Caco-2 (cell line): ENCODE measurements around the gene OTOP2. TPM values are rescaled to one million over a fixed set of nuclear protein-coding genes. Genes with fewer than 3 reads are reported as not detected.

Experiments
- BruUV-seq: library from RNA; stranded (reverse); fragments of 400-500 nt; replicated peaks from 2 replicates; lab custom pipeline; 2021; lab: Mats Ljungman, UMichigan
- CTCF ChIA-PET: fragments of 300-600 bp; sonication (Branson Sonifier 250); formaldehyde crosslinking; loops from one replicate; lab custom pipeline; 2022; ENCODE audit warnings: antibody characterized with exemption; lab: Charles Lee
- POLR2A ChIA-PET: fragments of 300-600 bp; sonication (Branson Sonifier 250); formaldehyde crosslinking; loops from one replicate; lab custom pipeline; 2022; ENCODE audit warnings: antibody characterized with exemption; lab: Charles Lee
- DNase-seq, 2 experiments: peaks; one replicate each; pipeline versions ENCODE4 v3.0.0 to v3.0.0-alpha.2; 2020 to 2022
- H3K27me3 ChIP-seq: replicated peaks from 2 replicates; pipeline ENCODE4 v1.6.0; 2011; ENCODE audit warnings: low read length; ENCODE audit not compliant: control insufficient read depth, insufficient read depth
- H3K36me3 ChIP-seq: 2 replicates; pipeline ENCODE4 v1.5.1; 2011; ENCODE audit warnings: low read length; ENCODE audit not compliant: control insufficient read depth, insufficient read depth
- H3K4me1 ChIP-seq: fragments of 250-450 bp; sonication (Bioruptor Pico); 2 replicates; pipeline ENCODE4 v1.5.1; 2020; ENCODE audit warnings: mild to moderate bottlenecking
- H3K4me3 ChIP-seq: 2 replicates; pipeline ENCODE4 v1.5.1; 2011; ENCODE audit warnings: low read depth, mild to moderate bottlenecking, control low read depth, low read length
- H3K9me3 ChIP-seq: fragments of 250-450 bp; sonication (Bioruptor Pico); 2 replicates; pipeline ENCODE4 v1.5.1; 2020; ENCODE audit warnings: mild to moderate bottlenecking, moderate library complexity
- H3K27ac Mint-ChIP-seq: one replicate; pipeline ENCODE4 v1.8.0; 2022; ENCODE audit warnings: mixed read lengths; ENCODE audit not compliant: unreplicated experiment
- H3K27me3 Mint-ChIP-seq: one replicate; pipeline ENCODE4 v1.8.0; 2022; ENCODE audit warnings: mixed read lengths; ENCODE audit not compliant: insufficient read depth, unreplicated experiment
- H3K36me3 Mint-ChIP-seq: one replicate; pipeline ENCODE4 v1.8.0; 2022; ENCODE audit warnings: mild to moderate bottlenecking, mixed read lengths; ENCODE audit not compliant: insufficient read depth, unreplicated experiment
- H3K4me1 Mint-ChIP-seq: one replicate; pipeline ENCODE4 v1.8.0; 2022; ENCODE audit warnings: low read depth, mixed read lengths; ENCODE audit not compliant: unreplicated experiment
- H3K4me3 Mint-ChIP-seq: one replicate; pipeline ENCODE4 v1.8.0; 2022; ENCODE audit warnings: mild to moderate bottlenecking, moderate library complexity, mixed read lengths; ENCODE audit not compliant: unreplicated experiment
- H3K9me3 Mint-ChIP-seq: one replicate; pipeline ENCODE4 v1.8.0; 2022; ENCODE audit warnings: mixed read lengths; ENCODE audit not compliant: unreplicated experiment
- CTCF ChIP-seq, 2 experiments: fragments of 200-600 bp in 1 of 2; IDR thresholded peaks; 1 replicate in 1 of 2; 2 replicates in 1 of 2; pipeline versions ENCODE4 v1.5.1 to v1.8.0; 2011 to 2022; ENCODE audit warnings: antibody characterized with exemption in 1 of 2, control low read depth in 1 of 2, inconsistent platforms in 1 of 2, low read depth in 1 of 2, low read length in 1 of 2, mild to moderate bottlenecking in 1 of 2, moderate library complexity in 1 of 2; ENCODE audit not compliant: insufficient read depth in 1 of 2, severe bottlenecking in 1 of 2, unreplicated experiment in 1 of 2
- intact Hi-C: fragments of 100-400 bp; cut with micrococcal nuclease; formaldehyde crosslinking; loops from one replicate; pipeline ENCODE4 v1.10.0; 2022; ENCODE audit not compliant: unreplicated experiment
- total RNA-seq: library from RNA; stranded (reverse); gene quantifications from 2 replicates; pipeline ENCODE4 v1.2.3, GENCODE V29; 2022

Gene OTOP2
- total RNA-seq, 1 experiment from 2014 or later = not detected

DNA sequence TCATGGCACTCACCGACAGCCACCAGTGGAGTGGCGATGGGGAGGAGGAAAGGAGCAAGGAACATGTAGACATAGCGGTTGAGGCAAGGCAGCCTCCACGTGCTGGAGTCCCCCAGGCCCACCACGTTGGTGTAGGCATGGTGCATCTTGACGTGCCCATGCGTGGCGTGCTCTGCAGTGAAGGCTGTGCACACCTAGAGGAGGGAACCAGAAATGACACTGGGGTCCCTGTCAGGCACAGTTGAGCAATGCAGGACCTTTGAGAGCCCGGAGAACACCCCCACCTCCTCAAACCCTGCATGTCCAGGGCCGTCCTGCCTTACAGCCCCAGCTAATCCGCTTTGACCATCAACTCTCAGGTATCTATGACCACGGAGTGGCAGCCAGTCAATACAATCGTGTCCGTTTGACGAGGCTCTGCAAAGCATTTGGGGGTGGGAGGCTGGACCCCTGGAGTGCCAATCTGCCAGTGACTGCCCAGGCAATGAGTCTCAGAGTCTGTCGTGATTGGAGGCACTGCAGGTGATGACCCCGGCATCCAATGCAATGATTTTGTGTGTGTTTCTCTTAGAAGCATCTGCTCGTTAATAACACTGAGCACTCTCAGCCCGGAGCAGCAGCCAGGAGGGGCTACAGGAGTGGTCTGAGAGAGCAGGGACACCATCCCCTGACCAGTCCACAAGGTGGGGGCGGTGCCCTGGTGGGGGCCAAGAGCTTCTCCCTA is 41.4 kb upstream of the OTOP2 start:
- no peaks in the 10 kb centered on the region for H3K36me3 Mint-ChIP-seq
- H3K4me1 Mint-ChIP-seq = no peaks in the 10 kb centered on the region
- H3K36me3 ChIP-seq = no peaks in the 10 kb centered on the region
- BruUV-seq = no TSS peak
- no peak for DNase-seq
- H3K27ac Mint-ChIP-seq = no peak overlapping the region
- no peaks in the 10 kb centered on the region for H3K4me1 ChIP-seq
- H3K9me3 ChIP-seq = no peaks in the 10 kb centered on the region
- no peaks in the 10 kb centered on the region for H3K27me3 ChIP-seq
- TF ChIP-seq CTCF (IDR thresholded peaks at IDR 0.05; ENCODE audit: insufficient read depth in 1 of 2, low read depth in 1 of 2, low read length in 1 of 2, severe bottlenecking in 1 of 2, unreplicated experiment in 1 of 2) = no peak
- ChIA-PET POLR2A (interaction anchor here (1.5 kb wide), 1 partner anchor 10 kb away, joined by 5 read pairs; the partner anchor contains the start of gene FDXR), CTCF (no interaction called here)
- H3K4me3 ChIP-seq = no peak overlapping the region
- no peaks in the 10 kb centered on the region for H3K9me3 Mint-ChIP-seq
- H3K4me3 Mint-ChIP-seq = no peak overlapping the region
- intact Hi-C loops = no loop called here
- H3K27me3 Mint-ChIP-seq = peaks cover 2% of the 10 kb centered on the region

GRCh38 chr17:74883241-74883745 is 40.8 kb upstream of the OTOP2 start:
- no peak overlapping the region for H3K27ac Mint-ChIP-seq
- no peaks in the 10 kb centered on the region for H3K27me3 ChIP-seq
- H3K9me3 Mint-ChIP-seq = no peaks in the 10 kb centered on the region
- no peak overlapping the region for H3K4me3 ChIP-seq
- no TSS peak for BruUV-seq
- H3K36me3 Mint-ChIP-seq = no peaks in the 10 kb centered on the region
- H3K4me1 Mint-ChIP-seq = no peaks in the 10 kb centered on the region
- no peak overlapping the region for H3K4me3 Mint-ChIP-seq
- H3K9me3 ChIP-seq = no peaks in the 10 kb centered on the region
- H3K36me3 ChIP-seq = no peaks in the 10 kb centered on the region
- H3K4me1 ChIP-seq = no peaks in the 10 kb centered on the region
- ChIA-PET POLR2A (no interaction called here), CTCF (no interaction called here)
- intact Hi-C loops = no loop called here
- H3K27me3 Mint-ChIP-seq = peaks cover 2% of the 10 kb centered on the region
- TF ChIP-seq CTCF (IDR thresholded peaks at IDR 0.05; ENCODE audit: insufficient read depth in 1 of 2, low read depth in 1 of 2, low read length in 1 of 2, severe bottlenecking in 1 of 2, unreplicated experiment in 1 of 2) = no peak
- no peak for DNase-seq

- peaks cover 5% of the 10 kb centered on the region; the same call in 1 of the 2 replicates for H3K4me1 ChIP-seq
- peaks cover 2% of the 10 kb centered on the region for H3K27me3 Mint-ChIP-seq
- H3K4me3 ChIP-seq = no peak overlapping the region
- no peak overlapping the region for H3K27ac Mint-ChIP-seq
- intact Hi-C loops = no loop called here
- BruUV-seq = no TSS peak
- POLR2A ChIA-PET = no interaction called here
- no peaks in the 10 kb centered on the region for H3K9me3 Mint-ChIP-seq
- DNase-seq = no peak
- CTCF ChIA-PET = no interaction called here
- no peaks in the 10 kb centered on the region for H3K36me3 ChIP-seq
- TF ChIP-seq CTCF (IDR thresholded peaks at IDR 0.05; ENCODE audit: insufficient read depth in 1 of 2, low read depth in 1 of 2, low read length in 1 of 2, severe bottlenecking in 1 of 2, unreplicated experiment in 1 of 2) = no peak
- no peaks in the 10 kb centered on the region for H3K27me3 ChIP-seq
- no peaks in the 10 kb centered on the region for H3K4me1 Mint-ChIP-seq
- no peaks in the 10 kb centered on the region for H3K36me3 Mint-ChIP-seq
- H3K9me3 ChIP-seq = no peaks in the 10 kb centered on the region
- H3K4me3 Mint-ChIP-seq = no peak overlapping the region
These were observed 35.6 kb upstream of the OTOP2 start for GRCh38 chr17:74888469-74888868.
